ENCODE results near the gene NEK1. TPM values are rescaled to one million over a fixed set of nuclear protein-coding genes. Genes with fewer than 3 reads are reported as not detected.

The NEK1 gene
- total RNA-seq, 1 experiment from 2014 or later, result 10.3 TPM

DNA sequence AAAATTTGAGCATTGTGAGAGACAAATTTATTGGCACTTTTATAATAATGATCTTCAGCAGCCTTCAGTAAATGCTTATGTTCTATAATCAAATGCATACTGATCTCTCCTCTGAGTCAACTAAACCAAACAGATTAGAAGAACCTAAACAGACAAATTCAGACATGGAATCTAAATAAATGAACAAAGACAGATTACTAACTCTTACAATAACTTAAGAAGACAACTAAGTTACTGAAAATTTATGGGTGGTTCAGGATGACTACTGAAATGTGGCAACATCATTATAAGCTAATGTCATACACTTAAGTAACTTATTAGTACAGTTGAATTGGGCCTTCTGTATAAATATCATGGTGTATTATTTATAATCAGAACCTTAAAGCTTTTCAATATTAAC is 127.3 kb downstream of the NEK1 start:
- no peaks in the 10 kb centered on the region for H3K27me3 Mint-ChIP-seq (ENCODE audit: low read depth)
- H3K4me3 Mint-ChIP-seq, result no peak overlapping the region
- no peak for DNase-seq (ENCODE audit: low spot score)
- H3K4me1 Mint-ChIP-seq, result no peaks in the 10 kb centered on the region
- ATAC-seq, result no peak
- TF ChIP-seq SOX15 (CRISPR knock-in tag; IDR thresholded peaks at IDR 0.05) (no peak), ZNF121 (CRISPR knock-in tag; IDR thresholded peaks at IDR 0.05) (no peak), SMAD3 (CRISPR knock-in tag; IDR thresholded peaks at IDR 0.05; ENCODE audit: borderline replicate concordance) (no peak)
- TF ChIP-seq, protein P1, sequence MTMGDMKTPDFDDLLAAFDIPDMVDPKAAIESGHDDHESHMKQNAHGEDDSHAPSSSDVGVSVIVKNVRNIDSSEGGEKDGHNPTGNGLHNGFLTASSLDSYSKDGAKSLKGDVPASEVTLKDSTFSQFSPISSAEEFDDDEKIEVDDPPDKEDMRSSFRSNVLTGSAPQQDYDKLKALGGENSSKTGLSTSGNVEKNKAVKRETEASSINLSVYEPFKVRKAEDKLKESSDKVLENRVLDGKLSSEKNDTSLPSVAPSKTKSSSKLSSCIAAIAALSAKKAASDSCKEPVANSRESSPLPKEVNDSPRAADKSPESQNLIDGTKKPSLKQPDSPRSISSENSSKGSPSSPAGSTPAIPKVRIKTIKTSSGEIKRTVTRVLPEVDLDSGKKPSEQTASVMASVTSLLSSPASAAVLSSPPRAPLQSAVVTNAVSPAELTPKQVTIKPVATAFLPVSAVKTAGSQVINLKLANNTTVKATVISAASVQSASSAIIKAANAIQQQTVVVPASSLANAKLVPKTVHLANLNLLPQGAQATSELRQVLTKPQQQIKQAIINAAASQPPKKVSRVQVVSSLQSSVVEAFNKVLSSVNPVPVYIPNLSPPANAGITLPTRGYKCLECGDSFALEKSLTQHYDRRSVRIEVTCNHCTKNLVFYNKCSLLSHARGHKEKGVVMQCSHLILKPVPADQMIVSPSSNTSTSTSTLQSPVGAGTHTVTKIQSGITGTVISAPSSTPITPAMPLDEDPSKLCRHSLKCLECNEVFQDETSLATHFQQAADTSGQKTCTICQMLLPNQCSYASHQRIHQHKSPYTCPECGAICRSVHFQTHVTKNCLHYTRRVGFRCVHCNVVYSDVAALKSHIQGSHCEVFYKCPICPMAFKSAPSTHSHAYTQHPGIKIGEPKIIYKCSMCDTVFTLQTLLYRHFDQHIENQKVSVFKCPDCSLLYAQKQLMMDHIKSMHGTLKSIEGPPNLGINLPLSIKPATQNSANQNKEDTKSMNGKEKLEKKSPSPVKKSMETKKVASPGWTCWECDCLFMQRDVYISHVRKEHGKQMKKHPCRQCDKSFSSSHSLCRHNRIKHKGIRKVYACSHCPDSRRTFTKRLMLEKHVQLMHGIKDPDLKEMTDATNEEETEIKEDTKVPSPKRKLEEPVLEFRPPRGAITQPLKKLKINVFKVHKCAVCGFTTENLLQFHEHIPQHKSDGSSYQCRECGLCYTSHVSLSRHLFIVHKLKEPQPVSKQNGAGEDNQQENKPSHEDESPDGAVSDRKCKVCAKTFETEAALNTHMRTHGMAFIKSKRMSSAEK (CRISPR knock-in tag; IDR thresholded peaks at IDR 0.05; ENCODE audit: borderline replicate concordance), result no peak
- ChIA-PET POLR2A (no interaction called here), CTCF (no interaction called here)
- H3K36me3 Mint-ChIP-seq, result peaks cover 17% of the 10 kb centered on the region
- H3K9me3 Mint-ChIP-seq, result peaks cover 17% of the 10 kb centered on the region
- no peak overlapping the region for H3K27ac Mint-ChIP-seq

DNA sequence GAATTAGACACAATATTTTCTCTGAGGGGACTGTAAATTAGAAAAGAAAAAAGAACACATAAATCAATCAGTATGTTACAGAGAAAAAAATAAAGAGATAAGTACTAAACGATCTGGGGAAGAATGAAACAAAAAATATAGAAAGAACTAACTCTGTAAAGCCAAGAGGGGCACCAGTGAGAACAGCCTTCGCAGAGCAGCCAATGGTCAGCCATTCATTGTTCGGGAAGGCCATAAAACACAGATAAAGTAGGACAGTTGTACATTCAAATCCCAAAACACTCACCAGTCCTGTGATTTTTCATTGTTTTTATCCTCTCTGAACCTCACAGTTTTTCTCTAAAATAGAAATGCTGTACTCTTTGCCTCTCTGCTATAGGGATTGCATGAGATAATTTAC is 127.9 kb downstream of the NEK1 start:
- DNase-seq (ENCODE audit: low spot score) (no peak), ATAC-seq (no peak)
- ChIA-PET POLR2A (no interaction called here), CTCF (no interaction called here)
- Mint-ChIP-seq H3K27me3 (ENCODE audit: low read depth) (no peaks in the 10 kb centered on the region), H3K27ac (no peak overlapping the region), H3K4me3 (no peak overlapping the region), H3K4me1 (no peaks in the 10 kb centered on the region), H3K9me3 (peaks cover 17% of the 10 kb centered on the region), H3K36me3 (peaks cover 17% of the 10 kb centered on the region)
- TF ChIP-seq, protein P2, sequence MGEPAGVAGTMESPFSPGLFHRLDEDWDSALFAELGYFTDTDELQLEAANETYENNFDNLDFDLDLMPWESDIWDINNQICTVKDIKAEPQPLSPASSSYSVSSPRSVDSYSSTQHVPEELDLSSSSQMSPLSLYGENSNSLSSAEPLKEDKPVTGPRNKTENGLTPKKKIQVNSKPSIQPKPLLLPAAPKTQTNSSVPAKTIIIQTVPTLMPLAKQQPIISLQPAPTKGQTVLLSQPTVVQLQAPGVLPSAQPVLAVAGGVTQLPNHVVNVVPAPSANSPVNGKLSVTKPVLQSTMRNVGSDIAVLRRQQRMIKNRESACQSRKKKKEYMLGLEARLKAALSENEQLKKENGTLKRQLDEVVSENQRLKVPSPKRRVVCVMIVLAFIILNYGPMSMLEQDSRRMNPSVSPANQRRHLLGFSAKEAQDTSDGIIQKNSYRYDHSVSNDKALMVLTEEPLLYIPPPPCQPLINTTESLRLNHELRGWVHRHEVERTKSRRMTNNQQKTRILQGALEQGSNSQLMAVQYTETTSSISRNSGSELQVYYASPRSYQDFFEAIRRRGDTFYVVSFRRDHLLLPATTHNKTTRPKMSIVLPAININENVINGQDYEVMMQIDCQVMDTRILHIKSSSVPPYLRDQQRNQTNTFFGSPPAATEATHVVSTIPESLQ (CRISPR knock-in tag; IDR thresholded peaks at IDR 0.05), result no peak
- no peak for TF ChIP-seq ELF4 (CRISPR knock-in tag; IDR thresholded peaks at IDR 0.05; ENCODE audit: low read depth)
- TF ChIP-seq SMAD3 (CRISPR knock-in tag; IDR thresholded peaks at IDR 0.05; ENCODE audit: borderline replicate concordance), result no peak
- TF ChIP-seq, protein P3, sequence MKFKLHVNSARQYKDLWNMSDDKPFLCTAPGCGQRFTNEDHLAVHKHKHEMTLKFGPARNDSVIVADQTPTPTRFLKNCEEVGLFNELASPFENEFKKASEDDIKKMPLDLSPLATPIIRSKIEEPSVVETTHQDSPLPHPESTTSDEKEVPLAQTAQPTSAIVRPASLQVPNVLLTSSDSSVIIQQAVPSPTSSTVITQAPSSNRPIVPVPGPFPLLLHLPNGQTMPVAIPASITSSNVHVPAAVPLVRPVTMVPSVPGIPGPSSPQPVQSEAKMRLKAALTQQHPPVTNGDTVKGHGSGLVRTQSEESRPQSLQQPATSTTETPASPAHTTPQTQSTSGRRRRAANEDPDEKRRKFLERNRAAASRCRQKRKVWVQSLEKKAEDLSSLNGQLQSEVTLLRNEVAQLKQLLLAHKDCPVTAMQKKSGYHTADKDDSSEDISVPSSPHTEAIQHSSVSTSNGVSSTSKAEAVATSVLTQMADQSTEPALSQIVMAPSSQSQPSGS (CRISPR knock-in tag; IDR thresholded peaks at IDR 0.05; ENCODE audit: borderline replicate concordance, low read depth), result no peak
- TF ChIP-seq, protein P4, sequence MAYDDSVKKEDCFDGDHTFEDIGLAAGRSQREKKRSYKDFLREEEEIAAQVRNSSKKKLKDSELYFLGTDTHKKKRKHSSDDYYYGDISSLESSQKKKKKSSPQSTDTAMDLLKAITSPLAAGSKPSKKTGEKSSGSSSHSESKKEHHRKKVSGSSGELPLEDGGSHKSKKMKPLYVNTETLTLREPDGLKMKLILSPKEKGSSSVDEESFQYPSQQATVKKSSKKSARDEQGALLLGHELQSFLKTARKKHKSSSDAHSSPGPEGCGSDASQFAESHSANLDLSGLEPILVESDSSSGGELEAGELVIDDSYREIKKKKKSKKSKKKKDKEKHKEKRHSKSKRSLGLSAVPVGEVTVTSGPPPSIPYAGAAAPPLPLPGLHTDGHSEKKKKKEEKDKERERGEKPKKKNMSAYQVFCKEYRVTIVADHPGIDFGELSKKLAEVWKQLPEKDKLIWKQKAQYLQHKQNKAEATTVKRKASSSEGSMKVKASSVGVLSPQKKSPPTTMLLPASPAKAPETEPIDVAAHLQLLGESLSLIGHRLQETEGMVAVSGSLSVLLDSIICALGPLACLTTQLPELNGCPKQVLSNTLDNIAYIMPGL (CRISPR knock-in tag; IDR thresholded peaks at IDR 0.05), result no peak
- no peak for TF ChIP-seq ZNF121 (CRISPR knock-in tag; IDR thresholded peaks at IDR 0.05)
- no peak for TF ChIP-seq NFYB (CRISPR knock-in tag; conservative IDR thresholded peaks at IDR 0.05; ENCODE audit: low read depth)
- TF ChIP-seq, protein P5, sequence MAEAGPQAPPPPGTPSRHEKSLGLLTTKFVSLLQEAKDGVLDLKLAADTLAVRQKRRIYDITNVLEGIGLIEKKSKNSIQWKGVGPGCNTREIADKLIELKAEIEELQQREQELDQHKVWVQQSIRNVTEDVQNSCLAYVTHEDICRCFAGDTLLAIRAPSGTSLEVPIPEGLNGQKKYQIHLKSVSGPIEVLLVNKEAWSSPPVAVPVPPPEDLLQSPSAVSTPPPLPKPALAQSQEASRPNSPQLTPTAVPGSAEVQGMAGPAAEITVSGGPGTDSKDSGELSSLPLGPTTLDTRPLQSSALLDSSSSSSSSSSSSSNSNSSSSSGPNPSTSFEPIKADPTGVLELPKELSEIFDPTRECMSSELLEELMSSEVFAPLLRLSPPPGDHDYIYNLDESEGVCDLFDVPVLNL (CRISPR knock-in tag; IDR thresholded peaks at IDR 0.05; ENCODE audit: borderline replicate concordance, low read depth), result no peak
- TF ChIP-seq JUN (CRISPR knock-in tag; IDR thresholded peaks at IDR 0.05), result no peak
- TF ChIP-seq, protein P6, sequence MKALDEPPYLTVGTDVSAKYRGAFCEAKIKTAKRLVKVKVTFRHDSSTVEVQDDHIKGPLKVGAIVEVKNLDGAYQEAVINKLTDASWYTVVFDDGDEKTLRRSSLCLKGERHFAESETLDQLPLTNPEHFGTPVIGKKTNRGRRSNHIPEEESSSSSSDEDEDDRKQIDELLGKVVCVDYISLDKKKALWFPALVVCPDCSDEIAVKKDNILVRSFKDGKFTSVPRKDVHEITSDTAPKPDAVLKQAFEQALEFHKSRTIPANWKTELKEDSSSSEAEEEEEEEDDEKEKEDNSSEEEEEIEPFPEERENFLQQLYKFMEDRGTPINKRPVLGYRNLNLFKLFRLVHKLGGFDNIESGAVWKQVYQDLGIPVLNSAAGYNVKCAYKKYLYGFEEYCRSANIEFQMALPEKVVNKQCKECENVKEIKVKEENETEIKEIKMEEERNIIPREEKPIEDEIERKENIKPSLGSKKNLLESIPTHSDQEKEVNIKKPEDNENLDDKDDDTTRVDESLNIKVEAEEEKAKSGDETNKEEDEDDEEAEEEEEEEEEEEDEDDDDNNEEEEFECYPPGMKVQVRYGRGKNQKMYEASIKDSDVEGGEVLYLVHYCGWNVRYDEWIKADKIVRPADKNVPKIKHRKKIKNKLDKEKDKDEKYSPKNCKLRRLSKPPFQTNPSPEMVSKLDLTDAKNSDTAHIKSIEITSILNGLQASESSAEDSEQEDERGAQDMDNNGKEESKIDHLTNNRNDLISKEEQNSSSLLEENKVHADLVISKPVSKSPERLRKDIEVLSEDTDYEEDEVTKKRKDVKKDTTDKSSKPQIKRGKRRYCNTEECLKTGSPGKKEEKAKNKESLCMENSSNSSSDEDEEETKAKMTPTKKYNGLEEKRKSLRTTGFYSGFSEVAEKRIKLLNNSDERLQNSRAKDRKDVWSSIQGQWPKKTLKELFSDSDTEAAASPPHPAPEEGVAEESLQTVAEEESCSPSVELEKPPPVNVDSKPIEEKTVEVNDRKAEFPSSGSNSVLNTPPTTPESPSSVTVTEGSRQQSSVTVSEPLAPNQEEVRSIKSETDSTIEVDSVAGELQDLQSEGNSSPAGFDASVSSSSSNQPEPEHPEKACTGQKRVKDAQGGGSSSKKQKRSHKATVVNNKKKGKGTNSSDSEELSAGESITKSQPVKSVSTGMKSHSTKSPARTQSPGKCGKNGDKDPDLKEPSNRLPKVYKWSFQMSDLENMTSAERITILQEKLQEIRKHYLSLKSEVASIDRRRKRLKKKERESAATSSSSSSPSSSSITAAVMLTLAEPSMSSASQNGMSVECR (CRISPR knock-in tag; IDR thresholded peaks at IDR 0.05; ENCODE audit: borderline replicate concordance), result no peak
- TF ChIP-seq FOXJ3 (CRISPR knock-in tag; IDR thresholded peaks at IDR 0.05; ENCODE audit: borderline replicate concordance), result no peak
- TF ChIP-seq, protein P7, sequence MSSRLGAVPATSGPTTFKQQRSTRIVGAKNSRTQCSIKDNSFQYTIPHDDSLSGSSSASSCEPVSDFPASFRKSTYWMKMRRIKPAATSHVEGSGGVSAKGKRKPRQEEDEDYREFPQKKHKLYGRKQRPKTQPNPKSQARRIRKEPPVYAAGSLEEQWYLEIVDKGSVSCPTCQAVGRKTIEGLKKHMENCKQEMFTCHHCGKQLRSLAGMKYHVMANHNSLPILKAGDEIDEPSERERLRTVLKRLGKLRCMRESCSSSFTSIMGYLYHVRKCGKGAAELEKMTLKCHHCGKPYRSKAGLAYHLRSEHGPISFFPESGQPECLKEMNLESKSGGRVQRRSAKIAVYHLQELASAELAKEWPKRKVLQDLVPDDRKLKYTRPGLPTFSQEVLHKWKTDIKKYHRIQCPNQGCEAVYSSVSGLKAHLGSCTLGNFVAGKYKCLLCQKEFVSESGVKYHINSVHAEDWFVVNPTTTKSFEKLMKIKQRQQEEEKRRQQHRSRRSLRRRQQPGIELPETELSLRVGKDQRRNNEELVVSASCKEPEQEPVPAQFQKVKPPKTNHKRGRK (CRISPR knock-in tag; IDR thresholded peaks at IDR 0.05; ENCODE audit: borderline replicate concordance), result no peak
- no peak for TF ChIP-seq ZNF219 (CRISPR knock-in tag; IDR thresholded peaks at IDR 0.05; ENCODE audit: borderline replicate concordance)
